Activated CD4-positive, alpha-beta T cell treated with anti-CD3 and anti-CD28 coated beads, Interleukin-2, amount 50 U/mL, for 1 hour (primary cell): Measurements from ENCODE around the gene TMEM89.
A peak's percentile ranks its signal among the peaks of the same experiment; 100 is the strongest.

ENCODE experiments used
- DNase-seq: peaks from one replicate; pipeline ENCODE4 v3.0.0-alpha.2; 2020

TMEM89 gene

DNA sequence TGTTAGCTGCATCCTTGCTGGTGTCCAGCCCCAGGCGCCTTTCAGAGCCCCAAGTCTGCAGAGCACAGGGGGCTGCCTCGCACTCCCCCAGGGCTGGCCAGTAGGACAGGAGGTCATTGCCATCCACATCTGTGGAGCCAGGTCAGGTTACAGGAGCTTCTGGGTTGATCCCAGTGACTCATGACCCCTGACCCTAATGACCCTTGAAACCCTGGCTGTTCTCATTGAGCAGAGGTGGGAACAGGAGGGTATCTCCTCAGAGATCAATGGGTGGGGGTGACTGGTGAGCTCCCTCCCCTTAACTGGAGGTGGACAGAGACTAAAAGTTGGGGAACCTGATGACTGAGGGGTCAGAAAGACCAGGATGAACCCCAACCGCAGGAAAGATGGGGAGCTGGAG is 19.8 kb upstream of the TMEM89 start:
- DNase-seq: no peak

DNA sequence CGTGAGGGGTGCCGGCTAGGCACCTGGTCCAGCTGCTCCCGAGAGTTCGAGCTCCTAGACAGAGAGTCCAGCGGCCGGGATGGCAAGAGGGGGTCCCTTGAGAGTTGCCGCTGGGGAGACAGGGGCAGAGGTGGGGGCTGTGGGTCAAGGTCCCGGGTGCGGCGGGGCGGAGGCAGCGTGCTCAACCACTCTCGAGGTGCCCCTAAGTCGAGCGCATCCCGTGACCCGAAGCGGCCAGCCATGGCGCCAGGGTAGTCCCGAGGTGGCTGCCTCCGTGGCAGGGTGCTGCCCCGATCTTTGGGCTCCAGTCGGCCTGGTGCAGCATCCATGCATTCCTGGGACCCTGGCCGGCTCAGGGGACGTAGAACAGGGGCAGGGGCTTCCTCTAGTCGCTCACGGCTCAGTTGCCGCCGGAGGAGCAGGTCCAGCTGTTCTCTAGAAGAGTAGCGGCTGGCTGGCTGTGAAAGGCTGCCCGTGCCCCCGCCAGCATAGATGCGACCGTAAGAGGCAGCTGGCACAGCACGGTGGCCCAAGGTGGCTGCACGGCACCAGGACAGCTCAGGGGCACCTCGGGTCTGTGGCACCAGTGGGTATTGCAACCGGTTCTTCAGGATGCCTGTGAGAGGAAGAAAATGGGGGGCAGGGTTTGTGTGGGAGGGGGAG is 18.5 kb upstream of the TMEM89 start:
- DNase-seq: no peak

GRCh38 chr3:48637305-48637704 is 15.7 kb upstream of the TMEM89 start:
- no peak for DNase-seq

DNA sequence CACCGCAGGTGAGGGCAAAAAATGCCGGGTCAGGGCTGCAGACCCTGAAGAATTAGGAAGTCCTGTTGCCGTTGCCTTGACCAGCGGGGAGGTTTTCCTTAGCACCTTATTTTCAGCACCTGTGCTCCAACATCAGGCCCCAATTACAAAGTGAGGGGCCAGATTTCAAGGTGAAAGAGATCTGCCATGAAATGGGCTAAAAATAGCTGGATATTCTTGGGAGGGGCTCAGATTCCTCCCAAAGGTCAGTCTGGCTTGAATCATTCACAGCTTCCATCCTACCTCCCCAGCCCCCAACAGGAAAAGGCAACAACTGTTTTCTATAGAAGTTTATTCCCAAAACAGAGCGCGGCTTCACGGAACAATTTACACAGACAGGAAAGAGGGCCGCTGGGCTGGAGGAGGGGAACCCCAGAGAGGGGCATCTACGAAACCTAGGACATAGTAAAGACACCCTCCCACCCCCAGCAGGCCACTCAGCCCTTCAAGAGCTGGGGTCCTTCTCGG is 14.6 kb upstream of the TMEM89 start:
- no peak for DNase-seq

DNA sequence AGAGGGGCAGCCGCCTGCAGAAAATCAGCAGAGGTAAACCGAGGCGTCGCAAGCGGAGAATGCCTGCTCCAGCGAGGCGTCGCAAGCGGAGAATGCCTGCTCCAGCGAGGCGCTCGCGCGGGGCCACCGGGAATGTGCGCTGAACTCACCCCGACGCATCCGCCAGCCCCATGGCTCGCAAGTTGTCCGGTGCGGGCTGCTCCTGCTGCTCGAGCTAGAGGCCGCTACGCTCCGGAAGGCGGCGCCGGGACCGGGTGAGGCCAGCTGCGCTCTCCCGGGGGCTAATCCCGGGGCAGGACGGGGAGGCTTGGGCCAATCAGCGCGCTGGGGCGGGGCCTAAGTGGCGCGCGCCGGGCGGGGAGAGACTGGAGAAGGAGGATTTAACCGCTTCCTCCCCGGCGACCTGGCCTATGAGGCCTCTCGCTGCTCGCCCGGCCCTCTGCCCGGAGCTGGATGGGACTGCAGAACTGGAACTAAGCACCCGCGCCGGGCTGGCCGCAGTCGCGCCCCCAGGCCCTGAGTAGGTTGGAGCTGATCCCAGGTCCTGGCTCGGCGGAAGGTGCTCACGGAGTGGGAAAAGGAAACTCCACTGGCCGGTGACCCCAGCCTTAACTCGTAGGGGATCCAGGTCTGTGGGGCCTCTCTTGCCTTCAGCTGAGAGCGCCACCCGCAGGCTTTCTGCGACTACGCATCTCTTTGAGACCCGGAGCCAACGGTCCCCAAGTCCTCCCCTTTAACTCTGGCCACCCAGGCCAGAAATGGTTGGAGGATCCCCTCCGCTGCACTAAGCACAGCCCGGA is 13.9 kb upstream of the TMEM89 start, which contains the start of gene SLC26A6:
Gene SLC26A6 (minus strand): TSS at position 240 of the 800 bp plus-strand sequence. CDS start 68 bp downstream, at position 172.
- peak; percentile 90 for DNase-seq

DNA sequence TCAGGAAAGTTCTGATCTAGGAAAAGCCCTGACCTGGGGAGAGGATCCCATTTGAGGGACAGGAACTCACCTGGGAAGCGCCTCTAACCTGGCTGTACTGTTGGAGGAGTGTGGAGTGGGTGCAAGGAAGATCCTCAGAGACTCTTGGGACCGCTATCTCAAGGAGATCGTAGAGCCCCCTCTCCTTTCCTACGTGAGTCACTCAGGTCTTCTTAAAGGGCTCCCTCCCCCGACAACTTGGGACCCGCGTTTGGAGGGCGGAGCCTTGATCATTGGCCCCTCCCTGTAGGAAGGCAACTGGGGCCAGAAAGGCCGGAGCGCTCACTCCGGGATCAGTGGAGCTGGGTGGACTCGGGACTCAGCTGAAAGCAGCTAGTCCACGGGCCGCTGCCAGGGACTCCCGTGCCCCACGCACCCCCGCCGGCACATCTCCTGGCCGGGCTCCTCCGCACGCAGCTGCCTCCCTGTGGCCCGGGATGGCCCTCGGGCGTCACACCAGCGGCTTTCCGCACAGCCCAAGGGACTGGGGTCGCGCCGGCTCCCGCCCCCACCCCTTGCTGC is 13.2 kb upstream of the TMEM89 start:
- DNase-seq: peak; percentile 30

- DNase-seq: no peak
These were observed 12.2 kb upstream of the TMEM89 start for GRCh38 chr3:48633743-48634142.

DNA sequence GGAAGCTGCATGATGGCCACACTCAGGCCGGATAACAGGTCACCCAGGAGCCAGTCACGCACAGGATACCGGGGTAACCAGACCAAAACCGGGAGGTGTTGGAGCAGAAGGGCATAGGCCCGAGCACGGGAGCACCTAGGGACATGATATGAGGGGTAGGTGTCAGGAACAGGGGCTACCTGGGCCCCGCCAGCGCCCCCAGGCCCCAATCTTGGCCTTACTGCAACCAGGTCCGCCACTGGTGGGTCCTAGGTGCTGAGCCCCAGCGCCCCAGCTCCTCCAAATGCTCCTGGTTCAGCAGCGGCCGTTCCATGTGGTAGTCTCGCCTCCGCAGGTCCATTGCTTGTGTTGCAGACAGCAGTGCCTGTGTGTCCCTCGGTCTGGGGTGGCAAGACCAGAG is 11.7 kb upstream of the TMEM89 start:
- no peak for DNase-seq

GRCh38 chr3:48631516-48632448 is 10.2 kb upstream of the TMEM89 start:
- no peak for DNase-seq

GRCh38 chr3:48630833-48631232 is 9.3 kb upstream of the TMEM89 start:
- no peak for DNase-seq

GRCh38 chr3:48630407-48630806 is 8.8 kb upstream of the TMEM89 start:
- DNase-seq: no peak

DNA sequence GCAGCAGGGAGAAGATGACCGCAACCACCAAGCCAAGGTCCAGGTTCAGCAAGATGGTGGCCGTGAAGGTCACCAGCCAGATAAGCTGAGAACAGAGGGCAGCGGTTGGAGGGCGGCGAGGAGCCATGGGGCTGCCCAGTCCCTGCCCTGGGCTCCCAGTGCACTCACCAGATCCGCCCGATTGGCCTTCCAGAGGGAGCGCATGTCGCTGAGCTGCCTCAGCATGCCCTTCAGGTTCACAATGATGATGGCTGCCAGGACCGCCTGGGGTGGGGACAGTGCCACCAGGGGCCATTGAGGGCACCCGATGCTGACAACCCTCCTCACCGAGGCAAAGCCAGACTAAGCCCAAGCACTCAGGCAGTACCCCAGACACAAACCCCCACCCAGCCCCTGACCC is 8.3 kb upstream of the TMEM89 start:
- DNase-seq: no peak

- DNase-seq: no peak
These were observed 6.9 kb upstream of the TMEM89 start for GRCh38 chr3:48628277-48629017.

DNA sequence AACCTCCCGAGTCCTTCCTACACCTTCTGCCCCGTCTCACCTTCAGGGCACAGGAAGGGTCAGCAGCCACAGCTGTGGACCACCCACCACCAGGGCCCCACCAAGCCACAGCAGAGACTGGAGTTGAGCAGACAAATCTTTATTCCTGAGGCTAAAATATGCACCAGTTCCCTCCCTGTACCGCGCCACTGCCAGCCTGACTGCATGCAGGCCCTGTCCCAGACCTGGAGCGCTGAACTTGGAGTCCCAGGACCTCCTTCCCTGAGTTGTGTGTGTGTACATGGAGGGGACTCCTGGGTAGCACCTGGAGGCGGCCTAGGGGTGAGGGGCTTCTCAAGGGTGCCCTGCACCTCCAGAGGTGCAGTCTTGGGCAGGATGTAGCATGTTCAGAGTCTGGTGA is 4.0 kb upstream of the TMEM89 start:
- DNase-seq: no peak

DNA sequence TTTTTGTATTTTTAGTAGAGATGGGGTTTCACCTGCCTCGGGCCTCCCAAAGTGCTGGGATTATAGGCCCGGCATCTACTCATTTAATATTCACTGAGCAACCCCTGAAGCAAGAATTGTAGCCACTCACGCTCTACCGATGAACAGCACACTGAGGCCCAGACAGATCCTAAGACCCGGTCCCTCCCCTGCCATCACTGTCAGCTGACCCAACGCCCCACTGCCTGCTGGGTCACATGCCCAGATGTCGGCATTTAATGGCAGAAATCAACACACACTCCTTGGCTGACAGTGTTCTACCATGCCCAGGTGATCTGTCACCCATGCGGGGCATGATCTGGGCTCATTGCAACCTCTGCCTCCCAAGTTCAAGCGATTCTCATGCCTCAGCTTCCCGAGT is 3.2 kb upstream of the TMEM89 start:
- no peak for DNase-seq

- DNase-seq: no peak
These were observed 2.4 kb upstream of the TMEM89 start for GRCh38 chr3:48623851-48624547.

GRCh38 chr3:48619541-48620524 is 1.7 kb downstream of the TMEM89 start:
- DNase-seq: no peak

GRCh38 chr3:48617559-48617958 is 4.0 kb downstream of the TMEM89 start:
- DNase-seq: no peak

DNA sequence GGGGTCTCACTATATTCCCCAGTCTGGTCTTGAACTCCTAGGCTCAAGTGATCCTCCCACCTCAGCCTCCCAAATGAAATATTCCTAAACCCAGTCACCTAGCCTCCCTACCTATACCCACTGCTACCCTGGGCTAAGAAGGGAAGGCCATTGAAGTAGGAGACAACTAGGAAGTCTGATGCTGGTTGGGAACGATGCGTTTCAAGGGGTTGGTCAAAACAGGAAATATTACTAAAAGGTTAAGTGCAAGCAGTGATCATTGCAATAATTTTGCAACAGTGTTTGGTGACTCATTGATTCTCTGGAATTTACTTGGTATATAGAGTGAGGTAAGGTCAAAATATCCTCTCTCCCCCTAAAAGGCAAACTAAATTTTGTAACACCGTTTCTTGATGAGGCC is 7.5 kb downstream of the TMEM89 start:
- no peak for DNase-seq

DNA sequence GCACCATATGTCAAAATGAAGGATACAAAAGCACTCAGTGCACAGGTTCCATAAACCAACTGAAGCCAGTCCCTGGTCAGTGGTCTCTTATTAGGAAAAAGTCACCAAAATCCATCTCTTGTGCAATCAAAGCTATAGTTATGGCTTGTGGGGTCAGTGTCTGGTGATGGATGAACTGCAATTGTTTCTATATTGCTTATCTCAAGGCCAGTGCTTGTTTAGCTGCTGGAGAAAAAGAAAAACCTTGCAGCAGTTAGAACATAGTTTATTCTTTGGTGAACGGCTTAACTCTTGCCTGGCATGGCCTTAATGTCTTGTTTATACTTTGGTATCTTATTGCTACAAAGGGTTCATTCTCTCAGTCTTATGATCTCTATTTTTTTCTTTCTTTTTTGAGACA is 9.3 kb downstream of the TMEM89 start:
- DNase-seq: no peak
